Retina (tissue), 1 donor: ENCODE results near the gene DLST.

ENCODE experiments used
- DNase-seq: peaks from one replicate; pipeline ENCODE4 v3.0.0-alpha.2; 2016

The DLST gene

GRCh38 chr14:74897642-74898041 lies 15.9 kb downstream of the DLST start:
- no peak for DNase-seq

- DNase-seq, result no peak
Measured at GRCh38 chr14:74898083-74898482, 16.4 kb downstream of the DLST start.

- DNase-seq, result no peak
Measured at GRCh38 chr14:74898694-74899093, 17.0 kb downstream of the DLST start.

GRCh38 chr14:74902941-74903705 lies 21.4 kb downstream of the DLST start:
- DNase-seq, result no peak

- no peak for DNase-seq
Measured at GRCh38 chr14:74904635-74905503, 23.2 kb downstream of the DLST start.

GRCh38 chr14:74905595-74906142 lies 24.0 kb downstream of the DLST start:
- peak; percentile 77 for DNase-seq

GRCh38 chr14:74906925-74907521 lies 25.3 kb downstream of the DLST start:
- no peak for DNase-seq

GRCh38 chr14:74907744-74908143 lies 26.0 kb downstream of the DLST start:
- no peak for DNase-seq

- DNase-seq, result no peak
Measured at GRCh38 chr14:74908861-74909341, 27.2 kb downstream of the DLST start.

- DNase-seq, result no peak
Measured at GRCh38 chr14:74909501-74909900, 27.8 kb downstream of the DLST start.

- no peak for DNase-seq
Measured at GRCh38 chr14:74909911-74910310, 28.2 kb downstream of the DLST start.

GRCh38 chr14:74910556-74910955 lies 28.8 kb downstream of the DLST start:
- no peak for DNase-seq

GRCh38 chr14:74911221-74911620 lies 29.5 kb downstream of the DLST start:
- no peak for DNase-seq

GRCh38 chr14:74911704-74912103 lies 30.0 kb downstream of the DLST start:
- no peak for DNase-seq

- DNase-seq, result no peak
Measured at GRCh38 chr14:74912111-74912510, 30.4 kb downstream of the DLST start.

- DNase-seq, result no peak
Measured at GRCh38 chr14:74912801-74913200, 31.1 kb downstream of the DLST start.

- DNase-seq, result no peak
Measured at GRCh38 chr14:74913393-74913910, 31.7 kb downstream of the DLST start.

- no peak for DNase-seq
Measured at GRCh38 chr14:74913986-74914573, 32.4 kb downstream of the DLST start.

GRCh38 chr14:74915426-74915825 lies 33.7 kb downstream of the DLST start:
- DNase-seq, result no peak

GRCh38 chr14:74915826-74916225 lies 34.1 kb downstream of the DLST start:
- no peak for DNase-seq

- no peak for DNase-seq
Measured at GRCh38 chr14:74917178-74917543, 35.4 kb downstream of the DLST start.

- DNase-seq, result no peak
Measured at GRCh38 chr14:74917646-74918081, 35.9 kb downstream of the DLST start.

- no peak for DNase-seq
Measured at GRCh38 chr14:74918380-74918779, 36.7 kb downstream of the DLST start.
